GM21619 (cell line): ENCODE data around the gene FAAP20.

Source experiments
- ATAC-seq: cut with Tn5 transposase; IDR thresholded peaks from one replicate; pipeline ENCODE4 v1.9.1; 2021; ENCODE audit not compliant: unreplicated experiment

Gene FAAP20

GRCh38 chr1:2212532-2213491, 18.2 kb upstream of the FAAP20 start:
- no peak for ATAC-seq

GRCh38 chr1:2212274-2212531, 17.6 kb upstream of the FAAP20 start:
- ATAC-seq: no peak

GRCh38 chr1:2210786-2211185, 16.2 kb upstream of the FAAP20 start:
- ATAC-seq: no peak

- ATAC-seq: no peak
Observed at GRCh38 chr1:2210084-2210653, 15.6 kb upstream of the FAAP20 start.

GRCh38 chr1:2209400-2210083, 15.0 kb upstream of the FAAP20 start:
- no peak for ATAC-seq

GRCh38 chr1:2208309-2209239, 14.0 kb upstream of the FAAP20 start:
- ATAC-seq: no peak

GRCh38 chr1:2206813-2207487, 12.4 kb upstream of the FAAP20 start:
- no peak for ATAC-seq

GRCh38 chr1:2205191-2205952, 10.8 kb upstream of the FAAP20 start:
- peak; percentile 54 for ATAC-seq

- ATAC-seq: no peak
Observed at GRCh38 chr1:2204415-2205190, 10.0 kb upstream of the FAAP20 start.

GRCh38 chr1:2203671-2204414, 9.3 kb upstream of the FAAP20 start:
- no peak for ATAC-seq

- ATAC-seq: no peak
Observed at GRCh38 chr1:2202843-2203601, 8.4 kb upstream of the FAAP20 start.

GRCh38 chr1:2202008-2202575, 7.5 kb upstream of the FAAP20 start:
- ATAC-seq: no peak

- ATAC-seq: no peak
Observed at GRCh38 chr1:2201062-2201461, 6.5 kb upstream of the FAAP20 start.

- no peak for ATAC-seq
Observed at GRCh38 chr1:2200308-2200943, 5.9 kb upstream of the FAAP20 start.

- peak; percentile 43 for ATAC-seq
Observed at GRCh38 chr1:2199042-2199810, 4.7 kb upstream of the FAAP20 start.

GRCh38 chr1:2198571-2198970, 4.0 kb upstream of the FAAP20 start:
- no peak for ATAC-seq
